ENCODE measurements around the gene PPT2. TPM values are rescaled to one million over a fixed set of nuclear protein-coding genes. Genes with fewer than 3 reads are reported as not detected.

Gene PPT2
- total and polyA plus RNA-seq, 2 of the 8 experiments (the other 6 are each of a cell fraction or from before 2014, with no cell fraction given) = 24.1 to 39.5 TPM

DNA sequence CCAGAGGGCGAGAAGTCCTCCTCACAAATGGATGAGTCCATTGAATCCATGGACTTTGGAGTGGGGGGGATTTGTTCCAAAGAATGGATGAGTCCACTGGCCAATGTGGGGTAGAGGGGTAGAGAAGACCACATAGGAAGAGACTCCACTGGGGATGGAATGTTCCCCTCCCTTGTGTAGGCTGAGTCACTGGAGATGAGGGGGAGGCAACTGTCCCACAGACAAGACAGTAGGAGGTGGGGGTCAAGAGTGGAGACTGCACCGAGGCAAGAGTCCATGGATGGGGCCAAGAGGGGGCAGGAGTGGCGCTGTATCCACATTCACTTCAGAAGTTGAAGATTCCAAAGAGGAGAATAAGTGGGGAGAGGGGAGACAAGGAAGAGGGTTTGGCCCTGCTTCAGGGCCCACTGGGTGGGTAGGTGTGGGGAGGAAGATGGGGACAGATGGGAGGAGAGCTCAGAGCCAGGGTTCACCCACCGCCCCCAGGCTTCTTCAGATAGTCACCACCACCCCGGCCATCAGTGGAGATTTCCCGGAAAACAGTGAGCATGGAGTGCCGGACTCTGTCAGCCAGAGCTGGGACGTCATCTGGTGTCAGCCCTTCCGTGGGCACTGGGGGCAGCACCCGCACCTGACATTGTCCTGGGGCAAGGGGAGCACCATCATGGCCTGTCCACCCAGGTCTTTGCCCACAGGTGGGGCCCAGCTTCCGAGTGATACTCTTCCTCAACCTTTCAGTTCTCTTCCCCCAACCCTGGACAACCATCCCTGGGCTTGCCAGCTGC, 15.1 kb downstream of the PPT2 start:
- H3K27ac ChIP-seq (ENCODE audit: low read depth, low read length) = no peak overlapping the region
- peaks cover 2 to 7% of the 10 kb centered on the region in 2 experiments for H4K20me1 ChIP-seq (replicated peaks in 1 of 2; ENCODE audit: control insufficient read depth in 1 of 2, insufficient read depth in 2 of 2, low read length in 2 of 2)
- CTCF ChIA-PET (ENCODE audit: partially characterized antibody) = interaction anchor here (0.6 to 6.7 kb wide), 10 partner anchors 12 to 355 kb away, joined by 3 to 72 read pairs (median 4); partner anchors contain the start of genes GPSM3 and PRRT1
- DNase-seq (ENCODE audit: low read depth in 1 of 2, low spot score in 2 of 2) (no peak), FAIRE-seq (no peak)
- H3K56ac ChIP-seq (replicated peaks; ENCODE audit: insufficient read length, low read depth, low read length) = no peak overlapping the region
- no peak overlapping the region for H4K91ac ChIP-seq (replicated peaks; ENCODE audit: insufficient read length, low read length)
- WGBS, 2 experiments (ENCODE audit: extremely low coverage in 1 of 2, insufficient coverage in 1 of 2, insufficient read length in 1 of 2, insufficient replicate concordance in 2 of 2, low coverage in 1 of 2, low lambda C conversion rate in 2 of 2, missing lambda C conversion rate in 1 of 2) = 85% methylated on average over 10 of the region's 11 CpGs; no CpG with 5 or more reads in 1 of the 2 experiments
- H3K4me1 ChIP-seq (replicated peaks in 1 of 4; ENCODE audit: control insufficient read depth in 3 of 4, insufficient read depth in 4 of 4, low read length in 3 of 4) = peaks cover 1 to 12% (median 6%) of the 10 kb centered on the region in 4 experiments; a peak in 5 of 7 replicates
- TF ChIP-seq, protein P1, sequence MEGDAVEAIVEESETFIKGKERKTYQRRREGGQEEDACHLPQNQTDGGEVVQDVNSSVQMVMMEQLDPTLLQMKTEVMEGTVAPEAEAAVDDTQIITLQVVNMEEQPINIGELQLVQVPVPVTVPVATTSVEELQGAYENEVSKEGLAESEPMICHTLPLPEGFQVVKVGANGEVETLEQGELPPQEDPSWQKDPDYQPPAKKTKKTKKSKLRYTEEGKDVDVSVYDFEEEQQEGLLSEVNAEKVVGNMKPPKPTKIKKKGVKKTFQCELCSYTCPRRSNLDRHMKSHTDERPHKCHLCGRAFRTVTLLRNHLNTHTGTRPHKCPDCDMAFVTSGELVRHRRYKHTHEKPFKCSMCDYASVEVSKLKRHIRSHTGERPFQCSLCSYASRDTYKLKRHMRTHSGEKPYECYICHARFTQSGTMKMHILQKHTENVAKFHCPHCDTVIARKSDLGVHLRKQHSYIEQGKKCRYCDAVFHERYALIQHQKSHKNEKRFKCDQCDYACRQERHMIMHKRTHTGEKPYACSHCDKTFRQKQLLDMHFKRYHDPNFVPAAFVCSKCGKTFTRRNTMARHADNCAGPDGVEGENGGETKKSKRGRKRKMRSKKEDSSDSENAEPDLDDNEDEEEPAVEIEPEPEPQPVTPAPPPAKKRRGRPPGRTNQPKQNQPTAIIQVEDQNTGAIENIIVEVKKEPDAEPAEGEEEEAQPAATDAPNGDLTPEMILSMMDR (IDR thresholded peaks at IDR 0.05; ENCODE audit: control extremely low read depth in 1 of 3, insufficient read depth in 1 of 3, low read depth in 1 of 3, low read length in 3 of 3) = peak in 2 of 3 experiments; percentile 9 to 19; a peak in 1 of 4 replicates
- TF ChIP-seq POLR2A (IDR thresholded peaks at IDR 0.05; ENCODE audit: control extremely low read depth in 1 of 2, low read depth in 2 of 2, low read length in 2 of 2) (peak in 1 of 2 experiments; percentile 26; a peak in 1 of 3 replicates), CHD1 (IDR thresholded peaks at IDR 0.05; ENCODE audit: low read depth, low read length) (no peak), EZH2 (IDR thresholded peaks at IDR 0.05; ENCODE audit: low read depth, low read length, severe bottlenecking) (no peak), HDAC6 (IDR thresholded peaks at IDR 0.05; ENCODE audit: low read depth, low read length) (no peak)
- H4K8ac ChIP-seq (ENCODE audit: extremely low read depth, insufficient read depth, low read length) = no peak overlapping the region
- H3K4me3 ChIP-seq (ENCODE audit: extremely low read depth in 1 of 4, insufficient read depth in 2 of 4, low read depth in 3 of 4, low read length in 4 of 4) = no peak overlapping the region
- no peak overlapping the region for H3K4ac ChIP-seq (replicated peaks; ENCODE audit: insufficient read length, low read depth, low read length)
- no peak overlapping the region for H3K9ac ChIP-seq (replicated peaks in 1 of 4; ENCODE audit: extremely low read depth in 1 of 4, low read depth in 3 of 4, low read length in 3 of 4)
- no peak overlapping the region for H3K23ac ChIP-seq (ENCODE audit: insufficient read length)
- H4K5ac ChIP-seq (ENCODE audit: insufficient read length, low read depth, low read length) = no peak overlapping the region
- H3K14ac ChIP-seq (ENCODE audit: insufficient read length) = no peak overlapping the region
- no peak overlapping the region for H3K18ac ChIP-seq (ENCODE audit: extremely low read depth, low read length)
- no peaks in the 10 kb centered on the region; the same call in 1 of the 2 replicates for H3K79me1 ChIP-seq (ENCODE audit: low read depth, low read length)
- H3K79me2 ChIP-seq (ENCODE audit: control insufficient read depth in 1 of 2, insufficient read depth in 2 of 2, low read length in 2 of 2) = peaks cover 2 to 20% of the 10 kb centered on the region in 2 experiments
- H3K4me2 ChIP-seq (ENCODE audit: insufficient read depth in 1 of 2, low read depth in 2 of 2, low read length in 2 of 2) = no peak overlapping the region
- no peak overlapping the region for H2BK5ac ChIP-seq (ENCODE audit: low read depth, low read length)
- no peaks in the 10 kb centered on the region for H3K27me3 ChIP-seq (replicated peaks in 1 of 4; ENCODE audit: control insufficient read depth in 3 of 4, extremely low read depth in 1 of 4, insufficient read depth in 3 of 4, low read length in 3 of 4)
- no peaks in the 10 kb centered on the region for H3K9me3 ChIP-seq (ENCODE audit: insufficient read depth in 2 of 2, low read depth in 1 of 2, low read length in 1 of 2)
- no peaks in the 10 kb centered on the region for H3K23me2 ChIP-seq (ENCODE audit: low read depth, low read length)
- H2AK5ac ChIP-seq (ENCODE audit: low read depth, low read length) = no peak overlapping the region
- no peak overlapping the region for H2AFZ ChIP-seq (ENCODE audit: low read length)
- H2BK120ac ChIP-seq (replicated peaks; ENCODE audit: low read depth, low read length) = no peak overlapping the region
- no peak overlapping the region for H2BK12ac ChIP-seq (ENCODE audit: low read depth, low read length)
- POLR2A ChIA-PET (ENCODE audit: partially characterized antibody) = interaction anchor here (0.6 to 6.8 kb wide), 12 partner anchors 8 to 122 kb away, joined by 3 to 49 read pairs (median 3); partner anchors contain the start of genes AGPAT1, ATF6B, FKBPL and PRRT1
- no peak overlapping the region for H2BK15ac ChIP-seq (ENCODE audit: low read length)
- no peak overlapping the region for H2BK20ac ChIP-seq (ENCODE audit: low read length)
- H3K36me3 ChIP-seq (ENCODE audit: control insufficient read depth in 2 of 4, insufficient read depth in 4 of 4, low read length in 3 of 4) = peaks cover 4 to 41% (median 30%) of the 10 kb centered on the region in 4 experiments

Data from H1 (cell line).